ENCODE data around the gene PLXNA4.

The PLXNA4 gene

DNA sequence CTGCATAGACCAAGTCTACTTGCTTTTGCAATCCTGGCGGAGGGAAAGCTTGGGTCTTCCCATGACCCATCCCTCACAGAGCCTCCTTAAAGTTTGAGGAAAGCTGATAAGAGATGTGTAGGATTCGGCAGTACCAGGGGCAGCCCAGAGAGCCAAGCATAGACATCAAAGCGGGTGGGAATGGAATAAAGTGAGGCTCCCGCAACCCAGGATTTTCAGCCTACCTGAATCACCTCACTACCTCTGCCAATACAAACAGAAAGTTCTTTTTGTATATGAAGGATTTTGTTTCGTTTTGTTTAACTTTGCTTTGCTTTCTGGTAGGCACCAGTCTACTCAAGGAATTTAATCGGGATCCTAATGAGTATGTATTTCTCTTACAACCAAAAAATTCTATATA, 451.7 kb downstream of the PLXNA4 start:
- Histone ChIP-seq H3K79me2 (ENCODE audit: insufficient read depth, low read length) (no peaks in the 10 kb centered on the region), H3F3A (ENCODE audit: insufficient read depth, low read length) (no peaks in the 10 kb centered on the region), H3K27me3 (ENCODE audit: insufficient read depth, low read length) (no peaks in the 10 kb centered on the region), H3K36me3 (ENCODE audit: insufficient read depth, low read length) (no peaks in the 10 kb centered on the region), H2AFZ (ENCODE audit: low read length) (no peak overlapping the region), H3K9me3 (ENCODE audit: low read length) (no peaks in the 10 kb centered on the region), H4K20me1 (ENCODE audit: insufficient read depth, low read length) (no peaks in the 10 kb centered on the region), H3K9me2 (ENCODE audit: low read depth, low read length) (no peaks in the 10 kb centered on the region), H3K4me1 (ENCODE audit: insufficient read depth, low read length, severe bottlenecking) (no peaks in the 10 kb centered on the region), H3K27ac (ENCODE audit: low read depth, low read length, poor library complexity, severe bottlenecking) (no peak overlapping the region), H3K4me3 (ENCODE audit: low read depth, low read length, poor library complexity, severe bottlenecking) (no peak overlapping the region), H3K4me2 (ENCODE audit: low read length) (no peak overlapping the region), H3K9ac (ENCODE audit: low read length) (no peak overlapping the region)
- TF ChIP-seq EZH2 (IDR thresholded peaks at IDR 0.05; ENCODE audit: borderline replicate concordance, low read length), result no peak
- TF ChIP-seq, protein P1, sequence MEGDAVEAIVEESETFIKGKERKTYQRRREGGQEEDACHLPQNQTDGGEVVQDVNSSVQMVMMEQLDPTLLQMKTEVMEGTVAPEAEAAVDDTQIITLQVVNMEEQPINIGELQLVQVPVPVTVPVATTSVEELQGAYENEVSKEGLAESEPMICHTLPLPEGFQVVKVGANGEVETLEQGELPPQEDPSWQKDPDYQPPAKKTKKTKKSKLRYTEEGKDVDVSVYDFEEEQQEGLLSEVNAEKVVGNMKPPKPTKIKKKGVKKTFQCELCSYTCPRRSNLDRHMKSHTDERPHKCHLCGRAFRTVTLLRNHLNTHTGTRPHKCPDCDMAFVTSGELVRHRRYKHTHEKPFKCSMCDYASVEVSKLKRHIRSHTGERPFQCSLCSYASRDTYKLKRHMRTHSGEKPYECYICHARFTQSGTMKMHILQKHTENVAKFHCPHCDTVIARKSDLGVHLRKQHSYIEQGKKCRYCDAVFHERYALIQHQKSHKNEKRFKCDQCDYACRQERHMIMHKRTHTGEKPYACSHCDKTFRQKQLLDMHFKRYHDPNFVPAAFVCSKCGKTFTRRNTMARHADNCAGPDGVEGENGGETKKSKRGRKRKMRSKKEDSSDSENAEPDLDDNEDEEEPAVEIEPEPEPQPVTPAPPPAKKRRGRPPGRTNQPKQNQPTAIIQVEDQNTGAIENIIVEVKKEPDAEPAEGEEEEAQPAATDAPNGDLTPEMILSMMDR (IDR thresholded peaks at IDR 0.05; ENCODE audit: low read length), result no peak

DNA sequence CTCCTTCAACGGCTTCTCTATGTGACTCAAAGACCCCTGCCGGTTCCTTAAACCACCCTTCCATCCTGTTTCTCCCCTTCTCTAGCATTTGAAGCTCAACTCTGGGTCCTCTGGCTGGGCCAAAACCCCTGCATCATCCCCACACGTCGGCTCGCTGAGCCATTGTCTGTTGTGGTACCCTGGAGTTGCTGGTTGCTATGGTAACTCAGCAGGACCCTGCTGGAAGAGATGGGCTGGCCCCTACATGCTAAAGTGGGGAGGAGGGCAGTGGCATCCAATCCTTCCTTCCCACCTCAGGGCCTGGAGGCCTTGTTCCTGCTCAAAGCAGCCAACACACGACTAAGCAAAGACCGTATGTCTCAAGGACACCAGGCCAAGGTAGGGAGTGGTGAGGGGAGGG, 452.5 kb downstream of the PLXNA4 start:
- Histone ChIP-seq H4K20me1 (ENCODE audit: insufficient read depth, low read length) (no peaks in the 10 kb centered on the region), H3F3A (ENCODE audit: insufficient read depth, low read length) (no peaks in the 10 kb centered on the region), H3K79me2 (ENCODE audit: insufficient read depth, low read length) (no peaks in the 10 kb centered on the region), H3K9ac (ENCODE audit: low read length) (no peak overlapping the region), H3K4me2 (ENCODE audit: low read length) (no peak overlapping the region), H2AFZ (ENCODE audit: low read length) (no peak overlapping the region), H3K9me3 (ENCODE audit: low read length) (no peaks in the 10 kb centered on the region), H3K9me2 (ENCODE audit: low read depth, low read length) (no peaks in the 10 kb centered on the region), H3K36me3 (ENCODE audit: insufficient read depth, low read length) (no peaks in the 10 kb centered on the region), H3K27ac (ENCODE audit: low read depth, low read length, poor library complexity, severe bottlenecking) (no peak overlapping the region), H3K4me3 (ENCODE audit: low read depth, low read length, poor library complexity, severe bottlenecking) (no peak overlapping the region), H3K27me3 (ENCODE audit: insufficient read depth, low read length) (no peaks in the 10 kb centered on the region), H3K4me1 (ENCODE audit: insufficient read depth, low read length, severe bottlenecking) (no peaks in the 10 kb centered on the region)
- TF ChIP-seq EZH2 (IDR thresholded peaks at IDR 0.05; ENCODE audit: borderline replicate concordance, low read length), result no peak
- TF ChIP-seq, protein P1 (IDR thresholded peaks at IDR 0.05; ENCODE audit: low read length), result no peak

DNA sequence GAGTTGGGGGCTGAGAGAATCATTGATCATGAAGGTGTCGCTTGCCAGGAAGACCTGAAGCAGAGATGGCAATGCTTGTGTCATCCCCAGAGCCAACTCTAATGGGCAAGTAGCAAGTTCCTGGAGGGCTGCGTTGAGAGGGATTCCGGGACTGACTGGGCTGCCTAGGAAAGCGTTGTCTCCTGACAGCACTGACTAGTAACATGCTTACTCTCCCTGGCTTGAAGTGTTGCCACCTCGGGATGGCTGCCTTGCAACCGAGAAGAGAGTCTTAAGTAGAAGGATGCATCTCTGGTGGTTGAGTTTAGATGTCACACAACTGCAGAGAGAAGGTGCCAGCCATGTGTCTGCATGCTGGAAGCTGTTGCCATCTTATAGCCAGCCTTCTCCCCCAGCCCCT, 453.4 kb downstream of the PLXNA4 start:
- Histone ChIP-seq H3K27me3 (ENCODE audit: insufficient read depth, low read length) (no peaks in the 10 kb centered on the region), H3K4me2 (ENCODE audit: low read length) (no peak overlapping the region), H3K9me3 (ENCODE audit: low read length) (no peaks in the 10 kb centered on the region), H3K4me3 (ENCODE audit: low read depth, low read length, poor library complexity, severe bottlenecking) (no peak overlapping the region), H3K79me2 (ENCODE audit: insufficient read depth, low read length) (no peaks in the 10 kb centered on the region), H3K36me3 (ENCODE audit: insufficient read depth, low read length) (no peaks in the 10 kb centered on the region), H3K9me2 (ENCODE audit: low read depth, low read length) (no peaks in the 10 kb centered on the region), H3K27ac (ENCODE audit: low read depth, low read length, poor library complexity, severe bottlenecking) (no peak overlapping the region), H4K20me1 (ENCODE audit: insufficient read depth, low read length) (no peaks in the 10 kb centered on the region), H3F3A (ENCODE audit: insufficient read depth, low read length) (no peaks in the 10 kb centered on the region), H3K4me1 (ENCODE audit: insufficient read depth, low read length, severe bottlenecking) (no peaks in the 10 kb centered on the region), H2AFZ (ENCODE audit: low read length) (no peak overlapping the region), H3K9ac (ENCODE audit: low read length) (no peak overlapping the region)
- TF ChIP-seq EZH2 (IDR thresholded peaks at IDR 0.05; ENCODE audit: borderline replicate concordance, low read length), result no peak
- TF ChIP-seq, protein P1 (IDR thresholded peaks at IDR 0.05; ENCODE audit: low read length), result no peak
